ENCODE results near the gene STX3.
"Not testable (repeated sequence)": the region's sequence is repeated elsewhere in the genome, so short reads cannot be mapped to it uniquely, and the experiment has no call there.

Gene STX3

DNA sequence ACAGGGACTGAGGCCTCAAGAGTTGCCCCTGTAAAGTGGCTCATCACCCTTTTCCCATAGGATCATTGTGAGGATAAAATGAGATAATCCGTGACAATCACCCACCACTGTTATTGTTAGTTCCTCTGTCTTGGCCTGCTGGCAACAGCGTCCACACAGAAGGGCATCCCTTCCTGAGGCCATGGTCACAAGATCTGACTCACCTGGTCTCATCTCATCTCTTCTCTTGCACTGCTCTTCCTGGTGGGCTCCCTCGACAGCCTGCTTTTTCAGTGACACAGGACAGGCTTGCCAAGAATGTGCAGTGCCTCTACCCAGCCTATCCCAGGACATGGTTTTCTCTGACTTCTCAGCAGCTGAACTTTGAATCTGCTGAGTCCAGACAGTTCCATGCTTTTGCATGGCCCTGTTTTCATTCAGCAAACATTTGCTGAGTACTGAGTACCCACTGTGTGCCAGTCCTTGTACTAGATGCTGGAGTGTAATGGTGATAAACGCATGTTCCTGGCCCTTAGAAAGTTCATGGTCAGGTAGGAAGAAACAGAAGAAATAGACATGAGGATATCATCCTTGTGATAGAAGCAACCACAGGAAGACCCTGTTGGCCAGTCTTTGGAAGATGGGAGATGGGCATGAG, 3.3 kb downstream of the STX3 start:
- DNase-seq (ENCODE audit: low read depth) = no peak

DNA sequence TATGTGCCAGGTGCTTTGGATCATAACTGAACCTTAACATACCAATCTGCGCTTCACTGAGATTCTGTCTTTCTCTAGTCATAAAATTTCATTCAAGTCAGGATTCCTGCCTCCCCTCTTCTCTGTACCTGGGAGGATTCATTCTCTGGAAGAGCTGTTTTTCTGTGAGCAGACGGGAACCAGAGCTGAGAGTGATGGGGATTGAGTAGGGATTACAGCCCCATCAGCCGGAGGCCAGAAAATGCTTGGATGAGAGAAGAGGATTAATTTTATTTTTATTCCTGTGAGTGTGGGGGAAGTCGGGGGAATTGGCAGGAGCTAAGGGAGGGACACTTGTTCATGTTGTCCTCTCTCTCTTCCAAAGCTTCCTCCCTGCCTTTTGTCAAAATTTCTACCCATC, 4.7 kb downstream of the STX3 start:
- no peak for DNase-seq (ENCODE audit: low read depth)

DNA sequence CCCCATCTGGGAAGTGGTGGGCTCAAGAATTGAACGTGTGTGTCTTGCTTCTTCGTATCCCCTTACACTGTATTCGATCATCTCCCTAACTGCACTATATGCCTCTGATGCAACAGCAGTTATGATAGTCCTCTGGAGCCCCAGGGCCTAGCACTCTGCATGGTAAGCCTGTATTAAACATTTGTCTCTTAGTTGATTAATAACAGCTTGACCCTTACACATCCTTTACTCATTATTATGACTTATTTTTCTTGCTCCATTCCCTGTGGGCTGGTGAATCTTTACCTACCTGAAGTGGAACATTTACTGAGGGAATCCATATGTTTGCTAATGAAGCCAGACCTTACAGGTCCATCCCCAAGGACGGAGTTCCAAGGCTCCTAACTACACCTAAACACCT, 5.6 kb downstream of the STX3 start:
- no peak for DNase-seq (ENCODE audit: low read depth)

DNA sequence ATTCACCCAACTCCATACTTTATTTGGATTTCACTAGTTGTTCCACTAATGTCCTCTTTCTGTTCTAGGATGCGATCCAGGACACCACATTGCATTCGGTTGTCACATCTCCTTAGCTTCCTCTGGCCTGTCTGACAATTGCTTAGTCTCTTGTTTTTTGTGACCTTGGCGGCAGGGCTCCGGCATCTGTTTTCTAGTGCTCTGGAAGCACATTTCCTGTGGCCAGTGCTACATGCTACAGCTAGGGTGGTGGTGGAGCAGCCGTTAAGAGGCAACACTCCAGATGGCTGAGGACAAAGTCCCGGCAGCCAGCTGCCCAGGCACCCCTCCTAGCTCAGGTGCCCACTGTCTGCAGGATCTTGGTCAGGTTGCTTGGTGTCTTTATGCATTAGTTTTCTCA, 6.8 kb downstream of the STX3 start:
- no peak for DNase-seq (ENCODE audit: low read depth)

DNA sequence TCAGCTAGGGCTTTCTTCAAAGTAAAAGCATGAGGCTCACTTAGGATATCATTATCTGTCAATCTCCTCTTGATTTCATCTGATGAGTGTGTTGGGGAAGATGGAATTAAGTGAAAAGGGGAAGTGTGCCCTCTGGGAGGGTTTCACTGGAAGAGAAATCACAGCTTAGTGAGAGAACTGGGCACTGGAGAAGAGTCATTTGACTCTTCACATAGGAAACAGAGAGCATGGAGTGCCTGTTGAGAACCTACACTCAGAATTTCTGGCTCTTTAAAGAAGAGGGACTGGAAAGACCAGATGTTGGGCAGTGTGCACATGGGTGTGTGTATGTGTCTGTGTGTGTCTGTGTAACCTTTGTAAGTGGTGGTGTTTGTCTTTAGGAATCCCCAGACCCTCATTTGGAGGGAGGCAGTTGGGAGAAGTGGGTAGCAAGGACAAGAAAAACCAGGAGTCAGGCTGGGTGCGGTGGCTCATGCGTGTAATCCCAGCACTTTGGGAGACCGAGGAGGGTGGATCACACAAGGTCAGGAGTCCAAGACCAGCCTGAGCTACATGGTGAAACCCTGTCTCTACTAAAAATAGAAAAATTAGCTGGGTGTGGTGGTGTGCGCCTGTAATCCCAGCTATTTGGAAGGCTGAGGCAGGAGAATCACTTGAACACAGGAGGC, 10.0 kb downstream of the STX3 start:
- DNase-seq (ENCODE audit: low read depth) = no peak

DNA sequence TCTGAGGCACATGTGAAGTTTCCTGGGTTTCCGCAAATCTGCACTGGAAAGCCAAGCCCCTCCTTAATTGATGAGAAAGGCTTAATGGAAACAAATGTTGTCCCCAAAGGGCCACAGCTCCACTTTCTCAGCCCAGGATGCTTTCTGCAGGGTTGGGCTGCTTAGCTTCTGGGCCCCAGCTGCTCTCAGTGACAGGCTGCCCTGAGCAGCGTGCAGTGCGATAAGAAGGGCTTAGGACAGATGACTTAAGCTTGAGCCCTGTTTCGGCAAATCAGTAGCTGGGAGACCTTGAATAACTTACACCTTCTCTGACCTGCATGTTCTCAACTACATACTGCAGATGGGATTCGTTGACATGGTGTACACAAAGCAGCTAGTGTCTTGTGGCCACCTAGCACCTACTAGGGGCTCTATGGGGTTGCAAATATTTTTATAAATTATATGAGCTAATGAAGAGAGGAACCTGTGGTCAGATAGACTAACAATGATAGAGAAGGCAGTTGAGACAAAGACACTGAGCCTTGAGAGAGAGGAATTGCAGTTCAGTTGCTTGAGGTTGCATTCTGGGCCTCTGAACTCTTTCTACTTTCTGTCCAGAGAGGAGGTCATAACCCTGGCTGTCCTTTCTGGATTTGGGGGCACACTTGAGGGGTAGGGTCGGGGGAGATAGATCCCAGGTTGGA, 11.5 kb downstream of the STX3 start:
- no peak for DNase-seq (ENCODE audit: low read depth)

DNA sequence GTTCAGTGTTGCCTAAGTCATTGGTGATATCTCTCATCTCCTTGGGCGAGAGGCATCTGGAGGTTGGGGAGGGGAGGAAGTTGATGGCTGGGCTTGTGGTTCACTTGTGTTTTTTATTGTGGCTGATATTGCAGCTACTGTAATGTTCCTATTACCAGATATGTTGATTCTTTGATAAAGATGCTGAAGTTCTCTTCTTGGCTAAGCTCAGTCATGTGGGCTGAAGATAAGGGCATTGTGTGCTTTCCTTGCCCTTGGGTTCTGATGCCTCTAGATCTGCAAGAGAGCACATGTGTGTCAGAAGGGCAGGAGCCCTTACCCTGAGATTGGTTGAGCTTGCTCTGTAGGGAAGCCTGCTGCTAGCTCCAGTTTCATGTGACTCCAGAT, 12.0 kb downstream of the STX3 start:
- no peak for DNase-seq (ENCODE audit: low read depth)

DNA sequence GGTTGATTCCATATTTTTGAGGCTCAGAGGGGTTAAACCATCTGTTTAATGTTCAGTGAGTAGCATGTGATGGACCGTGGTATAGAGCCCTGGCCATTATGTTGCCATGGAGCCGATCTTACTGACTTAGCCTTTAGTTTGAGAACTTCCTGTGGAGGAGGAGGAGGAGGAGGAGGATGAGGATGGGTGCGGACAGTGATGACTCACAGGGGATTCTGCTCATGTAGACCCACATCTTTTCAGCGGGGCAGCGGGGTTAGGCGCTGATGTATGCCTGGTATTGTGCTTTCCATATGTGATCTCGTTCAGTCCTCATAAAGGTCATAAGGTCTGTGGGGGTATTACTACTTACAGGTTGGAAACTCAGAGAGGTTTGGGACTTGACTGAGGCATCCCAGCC, 13.9 kb downstream of the STX3 start:
- no peak for DNase-seq (ENCODE audit: low read depth)

DNA sequence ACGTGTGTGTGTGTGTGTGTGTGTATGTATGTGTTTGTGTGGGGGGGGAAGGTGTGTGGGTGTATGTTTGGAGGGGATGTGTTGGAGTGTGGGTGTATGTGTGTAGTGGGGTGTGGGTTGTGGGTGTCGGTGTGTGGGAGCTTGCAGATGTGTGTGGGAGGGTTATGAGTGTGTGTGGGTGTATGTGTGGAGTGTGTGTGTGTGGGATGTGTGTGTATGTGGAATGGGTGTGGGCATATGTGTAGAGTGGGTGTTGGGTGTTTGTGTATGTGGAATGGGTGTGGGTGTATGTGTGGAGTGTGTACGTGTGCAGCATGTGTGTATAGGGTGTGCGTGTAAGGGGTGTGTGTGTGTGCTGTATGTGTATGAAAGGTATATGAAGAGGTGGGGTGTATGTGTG, 14.7 kb downstream of the STX3 start:
- no peak for DNase-seq (ENCODE audit: low read depth)

DNA sequence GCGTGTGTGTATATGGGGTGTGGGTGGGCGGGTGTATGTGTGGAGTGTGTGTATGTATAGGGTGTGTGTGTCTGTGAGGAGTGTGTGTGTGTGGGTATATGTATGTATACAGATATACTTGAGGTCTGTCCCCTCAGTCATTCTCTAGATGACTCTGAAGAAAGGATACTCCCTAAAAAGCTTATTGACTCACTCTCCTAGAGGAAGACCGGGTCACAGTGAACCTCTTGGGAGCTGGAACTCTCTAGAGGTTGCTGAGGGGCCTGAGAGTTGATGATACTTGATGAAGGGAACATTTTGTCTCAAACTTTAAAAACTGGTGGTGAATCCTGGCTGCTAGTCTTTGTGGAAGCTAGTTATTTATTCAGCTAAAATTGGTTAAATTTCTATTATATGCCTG, 15.1 kb downstream of the STX3 start:
- DNase-seq (ENCODE audit: low read depth) = no peak

DNA sequence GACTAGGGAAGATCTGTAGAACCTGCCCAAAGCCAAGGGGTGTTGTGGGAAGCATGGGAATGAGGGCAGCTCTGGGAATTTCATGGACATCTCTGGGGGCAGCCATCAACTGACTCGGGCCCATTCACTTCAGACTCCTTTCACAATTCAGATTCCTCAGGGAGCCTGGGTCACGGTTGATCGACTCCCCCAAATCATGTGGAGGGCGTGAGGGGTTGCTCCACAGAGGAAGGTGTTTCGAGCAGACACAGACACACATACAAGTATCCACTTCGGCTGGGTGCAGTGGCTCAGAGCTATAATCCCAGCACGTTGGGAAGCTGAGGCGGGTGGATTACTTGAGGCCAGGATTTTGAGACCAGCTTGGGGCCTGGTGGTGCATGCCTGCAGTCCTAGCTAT, 15.7 kb downstream of the STX3 start:
- no peak for DNase-seq (ENCODE audit: low read depth)

DNA sequence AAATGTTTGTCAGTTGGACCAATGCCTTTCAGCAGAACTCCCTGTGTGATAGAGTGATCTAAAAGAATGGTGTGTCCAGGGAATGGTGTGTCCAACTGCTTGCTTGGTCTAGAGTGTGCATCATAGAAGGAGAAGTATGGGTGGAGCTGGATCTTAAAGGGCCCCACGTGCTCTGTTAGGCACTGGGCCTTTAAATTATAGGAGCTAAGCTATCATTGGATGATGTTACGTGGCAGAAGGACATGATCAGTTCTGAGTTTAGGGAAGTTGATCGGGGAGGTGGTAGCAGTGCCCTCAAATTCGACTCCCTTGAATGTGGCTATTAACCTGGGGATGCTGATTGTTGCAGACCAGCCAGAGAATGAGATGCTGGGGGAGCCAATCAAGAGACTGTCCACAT, 16.4 kb downstream of the STX3 start:
- DNase-seq (ENCODE audit: low read depth) = no peak

DNA sequence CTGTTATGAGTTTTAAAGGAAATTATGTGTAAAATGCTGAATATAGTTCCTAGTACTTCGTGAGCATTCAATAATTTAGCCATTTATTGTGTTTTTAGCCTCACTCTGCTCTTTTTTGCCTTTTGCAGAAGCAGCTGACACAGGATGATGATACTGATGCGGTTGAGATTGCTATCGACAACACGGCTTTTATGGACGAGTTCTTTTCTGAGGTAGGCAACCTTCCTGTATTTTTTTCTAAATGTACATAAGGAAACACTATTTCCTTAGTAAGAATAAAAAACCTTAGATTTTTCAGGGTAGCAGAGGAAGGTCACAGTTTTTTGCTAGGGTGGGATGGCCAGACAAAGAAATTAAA, 17.9 kb downstream of the STX3 start:
- DNase-seq (ENCODE audit: low read depth) = no peak

DNA sequence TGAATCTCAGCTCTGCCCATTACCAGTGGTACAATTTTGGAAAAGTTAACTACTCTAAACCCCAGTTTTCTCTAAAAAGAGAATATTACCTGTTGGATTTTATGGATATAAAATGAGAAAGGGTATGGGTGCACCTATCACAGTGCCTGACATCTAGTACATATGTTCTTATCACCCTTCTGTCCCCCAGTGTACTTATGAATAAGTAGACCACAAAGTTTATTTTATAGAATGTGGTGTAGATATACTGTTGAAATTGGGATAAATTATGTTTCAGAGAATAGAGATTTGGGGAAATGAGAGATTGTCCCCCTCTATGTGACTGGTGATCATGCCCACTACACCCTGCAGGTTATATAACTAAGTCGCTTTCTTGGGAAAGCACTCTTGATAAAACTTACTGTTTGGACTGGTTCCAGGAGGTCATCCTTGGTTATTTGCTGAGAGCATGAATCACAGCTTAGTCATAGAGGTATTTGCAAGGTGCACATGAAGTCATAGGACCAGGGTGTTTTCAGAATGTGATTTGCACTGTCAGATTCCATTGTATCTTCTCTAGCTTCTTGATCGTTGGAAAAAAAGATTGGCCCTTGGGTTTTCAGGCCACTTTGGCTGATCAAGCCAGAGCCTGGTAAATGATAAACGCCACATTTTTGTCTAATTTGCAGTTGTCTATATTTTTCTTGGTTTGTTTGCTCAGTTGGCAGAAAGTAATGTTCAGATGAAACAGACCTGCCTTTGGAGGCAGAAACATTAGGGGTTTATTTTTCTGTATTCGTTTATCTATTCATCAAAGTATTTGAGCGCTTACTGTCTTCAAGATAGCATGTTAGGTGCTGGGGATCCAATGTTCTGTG, 21.3 kb downstream of the STX3 start:
- no peak for DNase-seq (ENCODE audit: low read depth)

DNA sequence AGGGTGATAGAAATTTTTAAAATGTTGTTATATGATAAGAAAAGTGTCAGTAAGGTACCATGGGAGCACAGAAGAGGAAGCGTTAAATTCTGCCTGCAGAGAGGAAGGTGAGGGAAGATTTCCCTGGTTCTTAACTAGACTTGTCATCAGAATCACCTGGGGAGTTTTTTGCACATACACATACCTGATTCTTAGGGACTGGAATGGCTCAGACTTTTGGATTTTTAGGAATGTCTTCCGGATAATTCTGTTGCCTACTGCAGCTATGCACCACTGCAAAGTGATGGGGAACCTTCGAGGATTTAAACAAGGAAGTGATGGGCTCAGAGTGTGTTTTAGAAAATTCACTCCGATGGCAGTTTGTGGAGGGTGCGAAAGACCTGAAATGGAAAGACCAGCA, 21.9 kb downstream of the STX3 start:
- DNase-seq (ENCODE audit: low read depth) = no peak

DNA sequence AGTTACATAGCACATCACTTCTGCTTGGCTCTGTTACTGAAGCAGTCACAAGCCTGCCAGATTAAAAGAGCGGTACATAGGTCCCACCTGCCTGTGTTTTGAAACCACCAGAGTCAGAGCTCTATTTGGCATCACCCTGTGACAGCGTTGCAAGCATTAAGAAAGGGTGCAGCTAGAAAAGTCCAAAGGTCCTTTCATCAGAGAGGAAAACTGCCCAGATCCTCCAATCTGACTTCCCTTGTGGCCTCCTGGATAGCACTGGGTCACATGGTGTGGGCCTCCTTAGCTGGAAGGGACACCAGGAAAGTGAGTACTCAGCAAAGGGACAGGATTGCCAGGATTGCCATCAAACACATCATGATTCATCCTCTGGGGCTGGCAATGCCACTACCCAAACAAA, 22.9 kb downstream of the STX3 start:
- no peak for DNase-seq (ENCODE audit: low read depth)

DNA sequence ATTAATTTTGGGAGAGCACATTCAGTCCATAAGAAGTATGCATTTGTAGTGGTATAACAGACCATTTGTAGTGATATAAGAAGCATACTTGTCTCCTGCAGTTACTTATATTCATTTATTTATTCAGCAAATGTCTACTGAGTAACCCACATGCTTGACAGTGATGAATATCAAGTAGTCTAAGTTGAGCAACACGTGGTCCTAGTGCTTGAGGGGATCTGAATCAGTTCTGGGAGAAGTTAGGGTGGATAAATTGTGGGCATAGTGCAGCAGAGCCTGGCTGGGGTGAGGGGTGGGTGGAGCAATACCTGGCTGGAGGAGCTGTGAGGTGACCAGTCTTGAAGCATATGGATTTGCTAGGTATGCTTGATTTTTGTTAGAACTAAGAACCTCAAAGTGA, 24.3 kb downstream of the STX3 start:
- DNase-seq (ENCODE audit: low read depth) = no peak

DNA sequence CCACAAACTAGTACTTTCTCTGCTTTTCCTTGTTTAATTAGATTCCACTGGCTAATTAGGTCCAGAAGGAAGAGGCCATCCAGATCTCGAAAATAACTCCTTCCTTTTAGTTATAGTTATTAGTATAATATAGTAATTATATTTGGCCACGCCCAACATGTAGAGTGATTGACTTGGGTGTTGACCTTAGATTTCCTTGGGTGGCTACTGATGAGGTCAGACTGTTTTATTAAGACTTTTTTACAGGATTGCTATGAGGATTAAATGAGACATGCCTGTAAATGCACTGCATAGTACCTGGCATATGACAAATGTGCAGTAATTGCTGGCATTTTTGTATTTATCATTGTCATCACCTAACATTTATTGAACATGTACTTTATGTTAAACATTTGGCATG, 26.9 kb downstream of the STX3 start:
- no peak for DNase-seq (ENCODE audit: low read depth)

DNA sequence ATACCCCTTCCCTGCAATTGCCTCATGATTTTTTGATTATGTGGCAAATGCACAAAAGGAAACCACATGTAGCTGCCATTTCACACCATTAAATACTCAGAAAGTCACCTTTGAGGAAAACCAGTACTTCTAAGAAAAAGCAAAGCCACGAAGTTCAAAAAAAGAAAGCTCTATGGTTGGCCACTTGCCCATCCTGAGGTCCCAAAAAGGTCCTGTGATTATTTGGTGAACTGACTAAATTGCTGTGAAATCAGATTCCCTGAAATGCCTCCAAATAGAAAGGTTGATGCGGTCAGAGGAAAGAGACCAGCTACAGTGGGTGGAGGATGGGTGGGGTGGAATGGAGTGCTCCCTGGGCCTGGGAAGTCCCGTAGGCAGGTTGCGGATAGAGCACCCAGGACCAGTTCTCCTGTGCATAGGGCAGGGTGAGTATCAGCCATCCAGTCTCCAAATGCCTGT, 28.5 kb downstream of the STX3 start:
- no peak for DNase-seq (ENCODE audit: low read depth)

DNA sequence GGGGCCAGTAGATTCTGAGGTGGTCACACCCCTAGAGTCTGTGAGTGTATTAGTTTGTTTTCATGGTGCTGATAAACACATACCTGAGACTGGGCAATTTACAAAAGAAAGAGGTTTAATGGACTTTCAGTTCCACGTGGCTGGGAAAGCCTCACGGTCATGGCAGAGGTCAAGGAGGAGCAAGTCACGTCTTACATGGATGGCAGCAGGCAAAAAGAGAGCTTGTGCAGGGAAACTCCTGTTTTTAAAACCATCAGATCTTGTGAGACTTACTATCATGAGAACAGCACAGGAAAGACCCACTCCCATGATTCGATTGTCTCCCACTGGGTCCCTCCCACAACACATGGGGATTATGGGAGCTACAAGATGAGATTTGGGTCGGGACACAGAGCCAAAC, 29.3 kb downstream of the STX3 start:
- DNase-seq (ENCODE audit: low read depth) = not testable (repeated sequence)

DNA sequence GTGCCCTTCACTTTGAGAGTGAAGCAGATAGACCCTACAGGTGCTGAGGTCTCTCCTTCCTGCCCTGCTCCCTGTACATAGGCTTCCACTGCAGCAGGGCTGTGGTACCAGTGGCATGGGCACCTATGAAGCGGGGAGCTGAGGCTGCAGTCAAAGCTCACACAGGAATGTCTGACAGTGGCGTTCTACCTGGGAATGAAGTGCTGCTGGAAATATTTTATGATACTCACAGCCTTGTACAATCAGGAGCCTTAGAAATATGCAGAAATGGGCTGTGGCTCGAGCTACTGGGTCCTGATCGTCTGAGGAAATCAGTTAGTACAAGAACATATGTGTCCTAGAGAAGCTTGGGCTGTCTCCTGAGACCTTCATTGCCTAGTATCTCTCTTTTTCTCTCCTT, 30.6 kb downstream of the STX3 start:
- DNase-seq (ENCODE audit: low read depth) = no peak

DNA sequence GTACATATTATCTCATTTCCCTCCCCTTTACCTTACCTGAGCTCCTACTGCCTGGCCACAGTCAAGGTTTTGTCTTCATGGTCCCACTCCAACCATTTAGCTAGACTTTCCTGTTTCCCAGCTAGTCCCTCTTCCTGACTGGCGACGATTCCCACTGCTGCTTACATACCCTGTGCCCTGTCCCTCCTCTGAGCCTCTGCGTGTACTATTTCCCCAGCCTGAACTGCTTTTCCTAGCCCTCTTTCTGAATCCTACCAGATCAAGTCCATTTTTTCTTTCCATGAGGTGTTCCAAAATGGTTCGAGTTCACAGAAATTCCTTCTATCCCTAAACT, 32.0 kb downstream of the STX3 start:
- no peak for DNase-seq (ENCODE audit: low read depth)

DNA sequence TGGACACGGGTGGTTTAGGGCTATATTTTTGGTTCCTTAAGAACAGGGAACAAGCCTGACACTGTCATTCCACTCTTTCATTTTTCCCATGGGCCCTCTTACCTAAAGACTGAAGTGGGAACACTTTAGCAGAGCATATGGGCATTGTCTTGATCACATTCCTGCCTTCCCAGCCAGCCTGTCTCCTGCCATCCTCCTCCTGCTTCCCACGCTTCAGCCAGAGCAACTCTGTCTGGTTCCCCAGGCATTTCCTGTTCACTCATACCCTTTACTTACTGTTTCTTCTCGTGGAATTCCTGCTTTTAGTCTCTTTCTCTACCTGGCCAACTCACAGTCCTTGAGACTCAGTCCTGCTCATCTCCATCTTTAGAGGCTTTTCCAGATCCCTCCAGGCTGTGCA, 32.6 kb downstream of the STX3 start:
- DNase-seq (ENCODE audit: low read depth) = no peak

All from stimulated activated CD8-positive, alpha-beta memory T cell treated with anti-CD3 and anti-CD28 coated beads, Interleukin-12 subunit alpha, Interleukin-12 subunit beta, amount 100 ng/mL, for 4 hours (primary cell).